H1 (cell line): ENCODE measurements around the gene DARS1. TPM values are rescaled to one million over a fixed set of nuclear protein-coding genes. Genes with fewer than 3 reads are reported as not detected.

Source experiments
- CTCF ChIA-PET: fragments of 300-600 bp; sonication (Branson Sonifier 250); formaldehyde crosslinking; loops from one replicate; lab custom pipeline; 2021; ENCODE audit not compliant: partially characterized antibody; lab: Charles Lee
- POLR2A ChIA-PET: fragments of 300-600 bp; sonication (Branson Sonifier 250); formaldehyde crosslinking; loops from one replicate; lab custom pipeline; 2021; ENCODE audit warnings: inconsistent platforms; ENCODE audit not compliant: partially characterized antibody; lab: Charles Lee
- DNase-seq, 2 experiments: peaks; one replicate each; pipeline versions ENCODE4 v3.0.0 to v3.0.0-alpha.2; 2010 to 2022; ENCODE audit warnings: low spot score in 2 of 2, low read depth in 1 of 2, mixed read lengths in 1 of 2
- FAIRE-seq: peaks from 2 replicates; lab custom pipeline; 2011; peaks lifted over from hg19 to GRCh38; lab: Jason Lieb, UNC
- H2AFZ ChIP-seq: 2 replicates; pipeline ENCODE4 v1.8.1; 2012; ENCODE audit warnings: low read length, inconsistent platforms
- H2AK5ac ChIP-seq: 2 replicates; pipeline ENCODE4 v1.6.1; 2013; ENCODE audit warnings: low read depth, low read length
- H2BK120ac ChIP-seq: replicated peaks from 2 replicates; pipeline ENCODE3; 2013; ENCODE audit warnings: low read depth, low read length, inconsistent platforms
- H2BK12ac ChIP-seq: 2 replicates; pipeline ENCODE4 v1.6.1; 2013; ENCODE audit warnings: low read depth, low read length
- H2BK15ac ChIP-seq: 2 replicates; pipeline ENCODE4 v1.6.1; 2013; ENCODE audit warnings: low read length
- H2BK20ac ChIP-seq: 2 replicates; pipeline ENCODE4 v1.6.1; 2013; ENCODE audit warnings: low read length
- H2BK5ac ChIP-seq: 2 replicates; pipeline ENCODE4 v1.6.1; 2013; ENCODE audit warnings: low read depth, low read length
- H3K14ac ChIP-seq: 2 replicates; pipeline ENCODE4 v1.6.1; 2013; ENCODE audit warnings: inconsistent platforms; ENCODE audit not compliant: insufficient read length
- H3K18ac ChIP-seq: 2 replicates; pipeline ENCODE4 v1.6.1; 2013; ENCODE audit warnings: low read length; ENCODE audit errors: extremely low read depth
- H3K23ac ChIP-seq: 2 replicates; pipeline ENCODE4 v1.6.1; 2013; ENCODE audit warnings: inconsistent platforms; ENCODE audit not compliant: insufficient read length
- H3K23me2 ChIP-seq: 2 replicates; pipeline ENCODE4 v1.6.1; 2013; ENCODE audit warnings: low read depth, low read length
- H3K27ac ChIP-seq: 2 replicates; pipeline ENCODE4 v1.6.1; 2011; ENCODE audit warnings: low read depth, low read length, inconsistent platforms
- H3K27me3 ChIP-seq, 4 experiments: replicated peaks in 1 of 4; 1 replicate in 1 of 4; 2 replicates in 3 of 4; pipeline versions ENCODE4 v1.6.1 to v1.8.1; 2011 to 2013; ENCODE audit warnings: low read length in 3 of 4, mild to moderate bottlenecking in 3 of 4, inconsistent platforms in 2 of 4, mixed read lengths in 2 of 4, moderate library complexity in 1 of 4; ENCODE audit not compliant: control insufficient read depth in 3 of 4, insufficient read depth in 3 of 4; ENCODE audit errors: extremely low read depth in 1 of 4
- H3K36me3 ChIP-seq, 4 experiments: 2 replicates each; pipeline versions ENCODE4 v1.6.1 to v1.8.1; 2011 to 2013; ENCODE audit warnings: mild to moderate bottlenecking in 4 of 4, low read length in 3 of 4, moderate library complexity in 2 of 4, control low read depth in 1 of 4, inconsistent platforms in 1 of 4; ENCODE audit not compliant: insufficient read depth in 4 of 4, control insufficient read depth in 2 of 4
- H3K4ac ChIP-seq: replicated peaks from 2 replicates; pipeline ENCODE3; 2013; ENCODE audit warnings: low read length, low read depth, mixed read lengths, inconsistent platforms; ENCODE audit not compliant: insufficient read length
- H3K4me1 ChIP-seq, 4 experiments: replicated peaks in 1 of 4; 1 replicate in 1 of 4; 2 replicates in 3 of 4; pipeline versions ENCODE4 v1.6.1 to v1.8.1; 2011 to 2013; ENCODE audit warnings: low read length in 3 of 4, inconsistent platforms in 2 of 4, mixed read lengths in 1 of 4; ENCODE audit not compliant: insufficient read depth in 4 of 4, control insufficient read depth in 3 of 4
- H3K4me2 ChIP-seq, 2 experiments: 2 replicates each; pipeline versions ENCODE4 v1.6.1 to v1.8.1; 2011 to 2013; ENCODE audit warnings: low read depth in 2 of 2, low read length in 2 of 2, control low read depth in 1 of 2, inconsistent platforms in 1 of 2, mild to moderate bottlenecking in 1 of 2; ENCODE audit not compliant: insufficient read depth in 1 of 2
- H3K4me3 ChIP-seq, 4 experiments: fragments of 200-600, 300-600 bp in 1 of 4; sonication (generic), shearing (Covaris generic), sonication (Bioruptor Twin) in 1 of 4; 2 replicates each; pipeline versions ENCODE4 v1.5.1 to v1.8.1; 2011 to 2016; ENCODE audit warnings: low read length in 4 of 4, low read depth in 3 of 4, control low read depth in 2 of 4, inconsistent platforms in 2 of 4, mild to moderate bottlenecking in 2 of 4, mixed read lengths in 1 of 4, moderate library complexity in 1 of 4; ENCODE audit not compliant: insufficient read depth in 2 of 4; ENCODE audit errors: extremely low read depth in 1 of 4
- H3K56ac ChIP-seq: replicated peaks from 2 replicates; pipeline ENCODE3; 2013; ENCODE audit warnings: low read depth, mild to moderate bottlenecking, mixed read lengths, low read length, inconsistent platforms; ENCODE audit not compliant: insufficient read length
- H3K79me1 ChIP-seq: 2 replicates; pipeline ENCODE4 v1.6.1; 2013; ENCODE audit warnings: low read depth, low read length, control low read depth
- H3K79me2 ChIP-seq, 2 experiments: 2 replicates each; pipeline versions ENCODE4 v1.6.1 to v1.8.1; 2012 to 2013; ENCODE audit warnings: low read length in 2 of 2, mild to moderate bottlenecking in 2 of 2, inconsistent platforms in 1 of 2; ENCODE audit not compliant: insufficient read depth in 2 of 2, control insufficient read depth in 1 of 2
- H3K9ac ChIP-seq, 4 experiments: replicated peaks in 1 of 4; 1 replicate in 1 of 4; 2 replicates in 3 of 4; pipeline versions ENCODE4 v1.6.1 to v1.8.1; 2011 to 2013; ENCODE audit warnings: low read depth in 3 of 4, low read length in 3 of 4, control low read depth in 2 of 4, mild to moderate bottlenecking in 2 of 4, moderate library complexity in 2 of 4, inconsistent platforms in 1 of 4; ENCODE audit errors: extremely low read depth in 1 of 4
- H3K9me3 ChIP-seq, 2 experiments: 2 replicates each; pipeline versions ENCODE4 v1.6.1 to v1.8.1; 2012 to 2013; ENCODE audit warnings: mild to moderate bottlenecking in 2 of 2, moderate library complexity in 2 of 2, control low read depth in 1 of 2, inconsistent platforms in 1 of 2, low read depth in 1 of 2, low read length in 1 of 2, mixed read lengths in 1 of 2; ENCODE audit not compliant: insufficient read depth in 2 of 2
- H4K20me1 ChIP-seq, 2 experiments: replicated peaks in 1 of 2; 2 replicates each; pipeline versions ENCODE3 to v1.8.1; 2011 to 2013; ENCODE audit warnings: inconsistent platforms in 2 of 2, low read length in 2 of 2, mild to moderate bottlenecking in 1 of 2; ENCODE audit not compliant: insufficient read depth in 2 of 2, control insufficient read depth in 1 of 2
- H4K5ac ChIP-seq: 2 replicates; pipeline ENCODE4 v1.6.1; 2013; ENCODE audit warnings: low read length, low read depth, mixed read lengths, inconsistent platforms; ENCODE audit not compliant: insufficient read length
- H4K8ac ChIP-seq: 2 replicates; pipeline ENCODE4 v1.8.0; 2013; ENCODE audit warnings: mild to moderate bottlenecking, moderate library complexity, low read length, inconsistent platforms; ENCODE audit not compliant: insufficient read depth; ENCODE audit errors: extremely low read depth
- H4K91ac ChIP-seq: replicated peaks from 2 replicates; pipeline ENCODE3; 2013; ENCODE audit warnings: low read length, mixed read lengths, inconsistent platforms; ENCODE audit not compliant: insufficient read length
- EP300 ChIP-seq, 2 experiments: IDR thresholded peaks; 1 replicate in 1 of 2; 2 replicates in 1 of 2; pipeline ENCODE4 v1.6.1; 2011 to 2012; ENCODE audit warnings: low read depth in 2 of 2, low read length in 2 of 2, mild to moderate bottlenecking in 2 of 2, borderline replicate concordance in 1 of 2, inconsistent platforms in 1 of 2, moderate library complexity in 1 of 2
- HDAC6 ChIP-seq: IDR thresholded peaks from one replicate; pipeline ENCODE4 v1.7.1; 2012; ENCODE audit warnings: low read depth, mild to moderate bottlenecking, inconsistent platforms, low read length, moderate library complexity
- RAD21 ChIP-seq, 2 experiments: IDR thresholded peaks in 1 of 2; conservative IDR thresholded peaks in 1 of 2; 2 replicates each; pipeline ENCODE4 v1.6.1; 2011; ENCODE audit warnings: low read depth in 2 of 2, low read length in 2 of 2, improper control_type of control experiment in 1 of 2, inconsistent platforms in 1 of 2, mild to moderate bottlenecking in 1 of 2, moderate library complexity in 1 of 2
- USF2 ChIP-seq: IDR thresholded peaks from 2 replicates; pipeline ENCODE4 v1.6.1; 2011; ENCODE audit warnings: low read length, improper control_type of control experiment
- WGBS, 2 experiments: shearing (Covaris generic) in 1 of 2; methylation state at CpG; one replicate each; pipeline versions ENCODE4 v1.1.6 to v1.1.7; 2013 to 2015; ENCODE audit warnings: low lambda C conversion rate in 2 of 2, mixed read lengths in 2 of 2, inconsistent platforms in 1 of 2, low coverage in 1 of 2, missing lambda C conversion rate in 1 of 2; ENCODE audit not compliant: insufficient replicate concordance in 2 of 2, insufficient coverage in 1 of 2, insufficient read length in 1 of 2; ENCODE audit errors: extremely low coverage in 1 of 2, missing lambda C conversion rate in 1 of 2; 5-methylcytosine and 5-hydroxymethylcytosine counted together
- polyA plus RNA-seq, 7 experiments: library from polyadenylated mRNA; depleted of rRNA in 3 of 7; stranded (reverse) in 5 of 7; unstranded in 2 of 7; fragments of >200 nt in 5 of 7; fragments of 200-250 nt in 2 of 7; gene quantifications; 1 replicate in 5 of 7; 2 replicates in 1 of 7; 4 replicates in 1 of 7; pipeline versions ENCODE4 v1.2.1 to v1.2.3, GENCODE V29; 2011 to 2013; ENCODE audit warnings: missing spikeins in 2 of 7, mixed read lengths in 2 of 7
- total RNA-seq: library from RNA; stranded (reverse); fragmentation: NEBNext Ultra II Directional; extraction: Animal tissue kit (Norgen Biotek cat#: 25700); gene quantifications from 2 replicates; pipeline ENCODE4 v1.2.1, GENCODE V29; 2021
- TF ChIP-seq, protein P1 (sequence below): IDR thresholded peaks from 2 replicates; pipeline ENCODE4 v1.6.1; 2012; ENCODE audit warnings: low read length, inconsistent platforms

The DARS1 gene
- total and polyA plus RNA-seq, 2 of the 8 experiments (the other 6 are each of a cell fraction or from before 2014, with no cell fraction given): 61.7 to 85.9 TPM

- POLR2A ChIA-PET: no interaction called here
- Histone ChIP-seq H3K79me1 (no peaks in the 10 kb centered on the region), H3K4me3 (no peak overlapping the region), H2BK20ac (no peak overlapping the region), H4K5ac (no peak overlapping the region), H3K79me2 (no peaks in the 10 kb centered on the region), H3K27ac (no peak overlapping the region), H2BK120ac (no peak overlapping the region), H3K18ac (no peak overlapping the region), H2AFZ (no peak overlapping the region), H3K23me2 (no peaks in the 10 kb centered on the region), H3K9me3 (no peaks in the 10 kb centered on the region), H4K8ac (no peak overlapping the region), H3K27me3 (no peaks in the 10 kb centered on the region), H3K4me2 (no peak overlapping the region), H2AK5ac (no peak overlapping the region), H3K9ac (no peak overlapping the region), H3K56ac (no peak overlapping the region), H2BK5ac (no peak overlapping the region), H4K91ac (no peak overlapping the region), H3K14ac (no peak overlapping the region), H2BK12ac (no peak overlapping the region), H4K20me1 (no peaks in the 10 kb centered on the region), H3K36me3 (peaks cover 0 to 24% (median 2%) of the 10 kb centered on the region in 4 experiments; a peak in 2 of 8 replicates), H3K4ac (no peak overlapping the region), H3K4me1 (no peaks in the 10 kb centered on the region), H2BK15ac (no peak overlapping the region), H3K23ac (no peak overlapping the region)
- DNase-seq (no peak), FAIRE-seq (no peak)
- no peak for TF ChIP-seq HDAC6
- TF ChIP-seq USF2: no peak
- peak in 1 of 2 experiments; percentile 32; a peak in 3 of 4 replicates for TF ChIP-seq RAD21 (IDR thresholded peaks at IDR 0.05 in 1 of 2, conservative IDR thresholded peaks at IDR 0.05 in 1 of 2; ENCODE audit: low read depth in 2 of 2, low read length in 2 of 2)
- TF ChIP-seq, protein P1, sequence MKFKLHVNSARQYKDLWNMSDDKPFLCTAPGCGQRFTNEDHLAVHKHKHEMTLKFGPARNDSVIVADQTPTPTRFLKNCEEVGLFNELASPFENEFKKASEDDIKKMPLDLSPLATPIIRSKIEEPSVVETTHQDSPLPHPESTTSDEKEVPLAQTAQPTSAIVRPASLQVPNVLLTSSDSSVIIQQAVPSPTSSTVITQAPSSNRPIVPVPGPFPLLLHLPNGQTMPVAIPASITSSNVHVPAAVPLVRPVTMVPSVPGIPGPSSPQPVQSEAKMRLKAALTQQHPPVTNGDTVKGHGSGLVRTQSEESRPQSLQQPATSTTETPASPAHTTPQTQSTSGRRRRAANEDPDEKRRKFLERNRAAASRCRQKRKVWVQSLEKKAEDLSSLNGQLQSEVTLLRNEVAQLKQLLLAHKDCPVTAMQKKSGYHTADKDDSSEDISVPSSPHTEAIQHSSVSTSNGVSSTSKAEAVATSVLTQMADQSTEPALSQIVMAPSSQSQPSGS: no peak
- TF ChIP-seq EP300 (IDR thresholded peaks at IDR 0.05; ENCODE audit: borderline replicate concordance in 1 of 2, low read depth in 2 of 2, low read length in 2 of 2): no peak
- CTCF ChIA-PET: interaction anchor here (0.9 to 7.4 kb wide), 6 partner anchors 12 to 487 kb away, joined by 3 to 144 read pairs (median 3); no protein-coding TSS in a partner anchor
- WGBS, 2 experiments: 85% methylated on average over 3 of the region's 3 CpGs; no CpG with 5 or more reads in 1 of the 2 experiments
Observed at GRCh38 chr2:135916207-135916606, 69.2 kb downstream of the DARS1 start.
